K562 (cell line): ENCODE data around the gene CEP290. TPM values are rescaled to one million over a fixed set of nuclear protein-coding genes. Genes with fewer than 3 reads are reported as not detected.
A peak's percentile ranks its signal among the peaks of the same experiment; 100 is the strongest.

Source experiments
- ARID2 ChIP-seq: fragments of 450-650 bp; IDR thresholded peaks from 2 replicates; pipeline ENCODE4 v1.6.1; 2017; ENCODE audit warnings: antibody characterized with exemption, mild to moderate bottlenecking
- ELK3 ChIP-seq: fragments of 450-650 bp; formaldehyde crosslinking; IDR thresholded peaks from 2 replicates; pipeline ENCODE4 v1.4.0; 2020; ENCODE audit warnings: mild to moderate bottlenecking
- RREB1 ChIP-seq: fragments of 250-450 bp; sonication (Bioruptor Pico); IDR thresholded peaks from 2 replicates; pipeline ENCODE4 v1.4.0; 2020
- SMC3 ChIP-seq: conservative IDR thresholded peaks from 2 replicates; pipeline ENCODE4 v1.6.1; 2011; ENCODE audit warnings: low read depth, low read length, improper control_type of control experiment; ENCODE audit not compliant: insufficient read depth
- ZBTB12 ChIP-seq: fragments of 250-450 bp; sonication (Bioruptor Pico); IDR thresholded peaks from 2 replicates; pipeline ENCODE4 v1.4.0; 2020
- polyA plus RNA-seq, 8 experiments: library from polyadenylated mRNA; depleted of rRNA in 4 of 8; stranded (reverse) in 5 of 8; unstranded in 3 of 8; fragments of >200 nt; fragmentation: Nextera tagmentation in 2 of 8; fragmentation: Illumina TruSeq in 1 of 8; extraction: Ambion mirVana in 2 of 8; extraction: Trizol in 1 of 8; gene quantifications; 2 replicates each; pipeline versions ENCODE4 v1.2.1 to v1.2.3, GENCODE V29; 2011 to 2014; ENCODE audit warnings: inconsistent platforms in 1 of 8, missing spikeins in 1 of 8
- total RNA-seq, 7 experiments: library from RNA; depleted of rRNA in 6 of 7; stranded (reverse); fragments of >200 nt in 6 of 7; fragmentation: Illumina TruSeq in 2 of 7; extraction: Trizol in 2 of 7; gene quantifications; 2 replicates each; pipeline versions ENCODE4 v1.2.1 to v1.2.3, GENCODE V29; 2011 to 2021; ENCODE audit warnings: low replicate concordance in 1 of 7
- TF ChIP-seq, protein P1 (sequence below): IDR thresholded peaks from 2 replicates; pipeline ENCODE4 v1.6.1; 2011; ENCODE audit warnings: borderline replicate concordance, low read depth, mild to moderate bottlenecking, moderate library complexity, low read length; ENCODE audit not compliant: insufficient read depth, poor library complexity, severe bottlenecking
- TF ChIP-seq, protein P2 (sequence below): sonication (generic); formaldehyde crosslinking; IDR thresholded peaks from 2 replicates; pipeline ENCODE4 v1.9.0; 2022; ENCODE audit warnings: mild to moderate bottlenecking, missing genetic modification reagents

The CEP290 gene
- total and polyA plus RNA-seq, 9 of the 15 experiments (the other 6 are each of a cell fraction or from before 2014, with no cell fraction given): 7.2 to 19.4 (median 18.1) TPM

DNA sequence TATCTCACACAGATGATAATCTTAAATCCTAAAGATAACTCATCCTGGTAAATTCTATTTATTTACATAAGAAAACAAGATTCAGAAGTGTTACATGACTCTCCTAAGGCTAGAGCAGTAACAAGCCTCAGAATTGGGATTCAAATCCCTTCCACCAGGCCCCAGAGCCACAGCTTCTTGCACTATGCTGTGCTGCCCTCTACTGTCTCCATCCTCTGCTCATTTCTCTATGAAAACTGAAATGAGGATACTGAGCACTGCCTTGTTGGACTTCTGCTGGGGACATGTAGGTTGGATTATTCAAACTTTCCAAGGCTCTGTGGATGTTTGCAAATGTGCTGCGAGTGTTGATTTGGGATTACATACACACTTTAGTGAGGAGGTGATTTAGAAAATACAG lies 89.2 kb downstream of the CEP290 start (continued):
- no peak for TF ChIP-seq RREB1
- no peak for TF ChIP-seq ZBTB12 (CRISPR knock-in tag)
- TF ChIP-seq ELK3 (CRISPR knock-in tag): no peak
- TF ChIP-seq SMC3: 0 out of 2 replicates have a peak, but pooled peaks have one; percentile 5
- TF ChIP-seq, protein P1, sequence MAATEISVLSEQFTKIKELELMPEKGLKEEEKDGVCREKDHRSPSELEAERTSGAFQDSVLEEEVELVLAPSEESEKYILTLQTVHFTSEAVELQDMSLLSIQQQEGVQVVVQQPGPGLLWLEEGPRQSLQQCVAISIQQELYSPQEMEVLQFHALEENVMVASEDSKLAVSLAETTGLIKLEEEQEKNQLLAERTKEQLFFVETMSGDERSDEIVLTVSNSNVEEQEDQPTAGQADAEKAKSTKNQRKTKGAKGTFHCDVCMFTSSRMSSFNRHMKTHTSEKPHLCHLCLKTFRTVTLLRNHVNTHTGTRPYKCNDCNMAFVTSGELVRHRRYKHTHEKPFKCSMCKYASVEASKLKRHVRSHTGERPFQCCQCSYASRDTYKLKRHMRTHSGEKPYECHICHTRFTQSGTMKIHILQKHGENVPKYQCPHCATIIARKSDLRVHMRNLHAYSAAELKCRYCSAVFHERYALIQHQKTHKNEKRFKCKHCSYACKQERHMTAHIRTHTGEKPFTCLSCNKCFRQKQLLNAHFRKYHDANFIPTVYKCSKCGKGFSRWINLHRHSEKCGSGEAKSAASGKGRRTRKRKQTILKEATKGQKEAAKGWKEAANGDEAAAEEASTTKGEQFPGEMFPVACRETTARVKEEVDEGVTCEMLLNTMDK: peak; percentile 33
- TF ChIP-seq, protein P2, sequence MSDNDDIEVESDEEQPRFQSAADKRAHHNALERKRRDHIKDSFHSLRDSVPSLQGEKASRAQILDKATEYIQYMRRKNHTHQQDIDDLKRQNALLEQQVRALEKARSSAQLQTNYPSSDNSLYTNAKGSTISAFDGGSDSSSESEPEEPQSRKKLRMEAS (CRISPR knock-in tag): no peak
- TF ChIP-seq ARID2: no peak
